NT2/D1 (cell line): ENCODE measurements around the gene ITGA6.

Experiments
- SUZ12 ChIP-seq: IDR thresholded peaks from 2 replicates; pipeline ENCODE4 v1.6.1; 2011; ENCODE audit not compliant: insufficient read length, insufficient read depth; ENCODE audit errors: extremely low read depth
- YY1 ChIP-seq: IDR thresholded peaks from 2 replicates; pipeline ENCODE4 v1.6.1; 2011; ENCODE audit not compliant: insufficient read length, insufficient read depth
- ZNF274 ChIP-seq: IDR thresholded peaks from 2 replicates; pipeline ENCODE4 v1.6.1; 2011; ENCODE audit warnings: mild to moderate bottlenecking, low read depth, low read length

GRCh38 chr2:172389685-172390339 lies 37.6 kb upstream of the ITGA6 start:
- TF ChIP-seq YY1 (no peak), ZNF274 (no peak), SUZ12 (no peak)
